ENCODE results near the gene SWT1. TPM values are rescaled to one million over a fixed set of nuclear protein-coding genes. Genes with fewer than 3 reads are reported as not detected.

The SWT1 gene
- total and polyA plus RNA-seq, 9 of the 15 experiments (the other 6 are each of a cell fraction or from before 2014, with no cell fraction given), result 1.5 to 3.4 (median 2.3) TPM

DNA sequence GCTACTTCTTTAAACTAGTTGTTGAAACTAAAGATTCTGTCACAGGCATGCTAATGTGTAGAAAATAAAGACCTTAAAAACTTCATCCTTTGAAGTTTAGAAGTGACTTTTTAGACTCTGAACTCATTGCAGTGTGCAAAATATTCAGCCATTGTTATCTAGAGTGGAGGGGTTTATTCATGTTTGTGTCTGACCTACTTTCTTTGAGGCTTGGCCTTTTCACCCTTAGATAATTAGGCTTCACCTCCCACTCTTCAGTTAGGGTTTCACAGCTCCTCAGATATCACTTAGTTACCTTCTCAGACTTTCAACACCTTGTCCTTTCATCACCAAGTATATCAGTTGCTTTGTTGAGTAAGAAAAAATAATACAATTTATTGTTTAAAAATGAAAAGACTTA, 84.2 kb downstream of the SWT1 start (continued):
- TF ChIP-seq USF2 (CRISPR knock-in tag; IDR thresholded peaks at IDR 0.05), result no peak
- TF ChIP-seq CTCFL (IDR thresholded peaks at IDR 0.05; ENCODE audit: borderline replicate concordance, insufficient read depth, low read depth, low read length, poor library complexity, severe bottlenecking), result no peak
- TF ChIP-seq NFYB (IDR thresholded peaks at IDR 0.05; ENCODE audit: extremely low read depth, insufficient read length), result no peak
- no peak for TF ChIP-seq SREBF2 (CRISPR knock-in tag; IDR thresholded peaks at IDR 0.05)
- 0 out of 2 replicates have a peak, but pooled peaks have one; percentile 20 for TF ChIP-seq SOX6 (IDR thresholded peaks at IDR 0.05)
- TF ChIP-seq PCBP1 (IDR thresholded peaks at IDR 0.05; ENCODE audit: low read depth, low read length, poor library complexity, severe bottlenecking), result no peak
- no peak for TF ChIP-seq SUPT5H (IDR thresholded peaks at IDR 0.05)
- no peak for TF ChIP-seq E4F1 (CRISPR knock-in tag; IDR thresholded peaks at IDR 0.05; ENCODE audit: borderline replicate concordance)
- no peak for TF ChIP-seq DIDO1 (tag; IDR thresholded peaks at IDR 0.05; ENCODE audit: low read depth)
- no peak for TF ChIP-seq MTA1 (IDR thresholded peaks at IDR 0.05; ENCODE audit: borderline replicate concordance)
- no peak for TF ChIP-seq TRIM24 (IDR thresholded peaks at IDR 0.05)
- TF ChIP-seq AFF4 (CRISPR knock-in tag; IDR thresholded peaks at IDR 0.05), result no peak
- no peak for TF ChIP-seq FOXK2 (conservative IDR thresholded peaks at IDR 0.05 in 1 of 2, IDR thresholded peaks at IDR 0.05 in 1 of 2; ENCODE audit: low read depth in 2 of 2)
